Fibroblast of skin of left biceps (primary cell): ENCODE results near the gene SERPINC1.
A peak's percentile ranks its signal among the peaks of the same experiment; 100 is the strongest.
"Not testable (repeated sequence)": the region's sequence is repeated elsewhere in the genome, so short reads cannot be mapped to it uniquely, and the experiment has no call there.

Source experiments
- DNase-seq, 2 experiments: peaks; one replicate each; pipeline ENCODE4 v3.0.0-alpha.2; 2013; ENCODE audit warnings: low read depth in 2 of 2

SERPINC1 gene

DNA sequence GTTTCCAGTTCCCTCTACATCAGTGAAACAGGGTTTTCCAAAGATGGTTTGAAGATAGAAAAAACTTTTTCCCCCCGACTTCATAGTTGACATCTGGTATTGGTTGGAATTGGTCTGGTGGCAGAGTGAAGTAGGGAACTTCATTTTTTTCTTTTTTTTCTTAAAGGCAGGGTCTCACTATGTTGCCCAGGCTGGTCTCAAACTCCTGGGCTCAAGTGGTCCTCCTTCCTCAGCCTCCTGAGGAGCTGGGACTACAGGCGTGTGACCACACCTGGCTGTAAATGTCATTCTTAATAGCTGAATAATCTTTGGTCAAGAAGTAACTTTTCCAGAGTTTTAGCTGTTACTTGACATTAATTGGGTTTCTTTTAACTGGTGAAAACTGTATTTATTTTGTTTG lies 27.2 kb downstream of the SERPINC1 start:
- DNase-seq, result no peak

DNA sequence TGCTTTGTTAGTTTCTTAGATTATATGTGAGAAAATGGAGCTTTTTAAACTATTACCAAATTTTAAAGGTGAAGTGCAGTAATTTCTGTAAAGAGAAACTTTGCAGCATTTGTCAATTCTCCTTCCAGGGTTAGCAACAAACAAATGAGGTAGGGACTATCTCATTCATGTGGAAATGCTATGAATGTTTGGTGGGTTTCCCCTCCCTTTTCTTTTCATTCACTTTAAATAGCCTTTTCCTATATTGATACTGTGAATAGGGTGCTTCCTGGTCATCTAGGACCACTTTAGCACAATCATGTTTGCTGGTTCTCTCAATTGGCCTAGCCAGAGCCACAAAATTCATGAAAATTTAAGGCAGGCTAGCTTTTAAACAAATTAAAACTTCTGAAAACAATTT lies 28.4 kb downstream of the SERPINC1 start:
- DNase-seq, result no peak

DNA sequence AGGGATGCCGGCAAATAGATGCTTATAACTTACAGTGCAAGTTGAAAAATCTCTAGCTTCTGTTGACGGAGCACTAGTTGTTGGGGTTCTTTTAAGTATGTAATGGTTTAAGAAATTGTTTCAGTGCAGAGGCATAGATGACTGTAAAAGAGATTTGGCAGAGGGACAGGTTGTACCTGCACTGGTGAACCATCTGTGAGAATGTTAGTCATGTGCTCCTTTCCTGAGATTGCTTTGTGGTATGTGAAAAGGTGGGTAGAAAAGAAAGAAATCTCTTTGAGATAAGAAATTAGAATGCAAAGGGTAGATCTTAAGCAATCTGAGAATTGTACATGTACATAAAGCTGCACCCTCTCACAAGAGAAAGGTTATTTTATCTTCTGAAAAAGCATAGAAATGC lies 29.5 kb downstream of the SERPINC1 start:
- no peak for DNase-seq

DNA sequence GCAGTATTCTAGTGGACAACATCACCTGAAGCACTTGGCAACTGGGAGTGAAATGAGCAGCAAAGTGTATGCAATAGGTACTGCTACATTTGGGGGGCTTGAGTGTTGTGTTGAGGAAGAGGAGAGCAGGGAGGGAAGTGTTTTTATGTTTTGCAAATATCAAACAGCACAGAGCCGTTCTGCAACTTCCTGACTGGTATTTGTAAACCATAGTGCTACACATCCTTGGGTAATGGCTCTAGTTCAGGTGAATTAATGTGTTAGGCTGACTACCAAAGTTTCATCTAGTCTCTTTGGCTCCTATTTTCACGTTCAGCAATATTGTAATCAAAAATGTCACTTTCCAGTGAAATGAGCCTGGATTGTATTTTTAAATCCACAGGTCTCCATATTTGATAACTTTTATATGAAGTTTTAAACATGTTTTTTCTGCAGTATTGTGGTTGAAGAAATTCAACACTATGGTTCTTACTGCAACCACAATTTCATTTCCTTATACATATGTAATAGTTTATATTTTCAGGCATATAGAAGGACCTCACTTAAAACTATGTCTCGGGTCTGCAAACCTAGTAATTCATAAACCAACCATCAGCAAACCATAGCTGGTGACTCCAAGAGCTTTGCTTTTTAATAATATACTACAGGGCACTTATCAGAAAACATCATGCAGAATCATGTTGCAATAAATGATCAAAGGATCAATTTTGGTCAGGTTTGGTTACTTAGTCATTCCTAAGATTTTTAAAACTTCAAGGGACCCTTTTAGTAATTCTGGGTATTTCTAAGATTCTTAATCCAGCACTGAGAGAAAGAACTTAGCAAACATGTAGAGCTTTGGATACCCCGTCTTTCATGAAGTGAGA lies 30.1 kb downstream of the SERPINC1 start:
- no peak for DNase-seq

DNA sequence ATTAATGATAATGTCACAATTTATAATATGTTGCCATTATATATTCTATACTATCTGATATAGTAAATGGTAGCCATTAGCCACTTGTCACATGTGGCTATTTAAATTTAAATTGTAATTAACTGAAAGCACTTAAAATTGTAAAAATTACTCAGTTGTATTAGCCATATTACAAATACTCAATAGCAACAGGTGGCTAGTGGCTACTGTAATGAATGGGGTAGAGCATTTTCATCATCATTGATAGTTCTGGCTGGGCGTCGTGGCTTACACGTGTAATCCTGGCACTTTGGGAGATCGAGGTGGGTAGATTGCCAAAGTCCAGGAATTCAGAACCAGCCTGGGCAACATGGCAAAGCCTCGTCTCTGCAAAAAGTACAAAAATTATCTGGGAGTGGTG lies 32.4 kb downstream of the SERPINC1 start:
- DNase-seq, result no peak

DNA sequence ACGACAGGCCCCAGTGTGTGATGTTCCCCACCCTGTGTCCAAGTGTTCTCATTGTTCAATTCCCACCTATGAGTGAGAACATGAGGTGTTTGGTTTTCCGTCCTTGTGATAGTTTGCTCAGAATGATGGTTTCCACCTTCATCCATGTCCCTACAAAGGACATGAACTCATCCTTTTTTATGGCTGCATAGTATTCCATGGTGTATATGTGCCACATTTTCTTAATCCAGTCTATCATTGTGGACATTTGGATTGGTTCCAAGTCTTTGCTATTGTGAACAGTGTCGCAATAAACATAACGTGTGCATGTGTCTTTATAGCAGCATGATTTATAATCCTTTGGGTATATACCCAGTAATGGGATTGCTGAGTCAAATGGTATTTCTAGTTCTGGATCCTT lies 36.0 kb downstream of the SERPINC1 start:
- not testable (repeated sequence) for DNase-seq

DNA sequence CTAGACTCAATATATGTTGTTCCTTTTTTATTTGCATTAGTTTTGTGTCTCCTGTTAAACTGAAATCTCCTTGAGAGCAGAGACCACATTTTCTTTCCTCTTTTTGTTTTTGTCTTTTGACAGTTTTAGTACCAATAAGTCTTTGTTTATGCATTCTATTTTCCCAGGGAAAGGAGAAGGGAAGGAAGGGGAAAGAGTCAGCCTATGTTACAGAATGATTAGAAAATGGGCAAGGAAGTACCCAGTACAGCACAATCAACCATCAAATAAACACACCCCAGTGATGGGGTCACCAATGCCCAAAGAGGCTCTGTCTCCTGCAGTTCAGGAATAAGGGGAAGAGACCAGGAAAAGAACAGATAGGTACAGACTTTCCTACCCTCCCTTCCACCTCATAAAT lies 38.9 kb downstream of the SERPINC1 start:
- DNase-seq, result no peak

DNA sequence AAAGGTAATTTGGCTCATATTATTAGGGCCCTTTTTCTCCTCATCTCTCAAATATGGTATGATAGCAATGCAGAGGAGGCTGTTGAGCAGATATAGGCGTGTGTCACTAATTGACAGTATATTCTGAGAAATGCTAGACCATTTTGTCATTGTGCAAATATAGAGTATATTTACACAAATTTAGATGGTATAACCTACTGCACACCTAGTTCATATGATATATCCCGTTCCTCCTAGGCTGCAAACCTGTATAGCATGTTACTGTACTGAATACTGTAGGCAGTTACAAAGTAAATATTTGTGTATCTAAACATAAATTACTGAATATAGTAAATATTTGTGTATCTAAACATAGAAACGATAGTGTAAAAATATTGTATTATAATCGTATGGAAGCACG lies 40.4 kb downstream of the SERPINC1 start:
- no peak for DNase-seq

DNA sequence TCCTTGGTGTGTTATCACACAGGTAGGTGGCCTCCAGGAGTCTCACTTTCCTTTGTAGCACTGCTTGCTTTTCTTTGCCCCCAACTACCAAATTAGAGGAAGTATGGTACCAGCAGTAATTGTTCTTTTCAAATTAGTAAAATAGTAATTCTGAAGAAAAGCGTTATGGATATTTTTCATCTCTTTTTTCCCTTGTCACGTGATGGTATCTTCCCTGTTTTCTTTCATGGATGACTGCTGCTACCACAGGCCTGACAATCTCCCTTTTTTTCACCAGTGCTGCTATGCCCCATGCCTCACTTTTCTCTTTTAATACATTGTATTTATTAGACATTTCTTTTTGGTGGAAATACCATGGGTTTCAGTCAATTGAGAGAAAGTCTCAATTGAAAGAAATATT lies 45.6 kb downstream of the SERPINC1 start:
- DNase-seq, result no peak

DNA sequence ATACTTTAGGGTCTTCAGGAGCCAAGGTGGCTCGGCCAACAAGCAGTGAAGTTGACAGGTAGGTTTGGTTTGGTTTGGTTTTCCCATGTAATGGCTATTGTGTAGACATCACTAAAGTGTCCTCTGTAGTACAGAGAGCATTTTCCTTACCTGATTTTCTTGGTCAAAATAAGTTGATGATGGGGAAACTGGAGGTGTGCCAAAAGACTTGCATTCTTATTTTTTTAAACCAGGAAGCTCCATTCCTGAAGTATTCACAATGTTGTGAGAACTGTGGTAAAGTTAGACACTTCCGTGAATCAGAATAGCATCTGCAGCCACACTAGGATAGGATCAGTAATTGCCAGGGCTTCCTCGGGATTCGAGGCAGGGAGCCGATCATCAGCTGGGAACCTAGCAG lies 46.0 kb downstream of the SERPINC1 start:
- no peak for DNase-seq

DNA sequence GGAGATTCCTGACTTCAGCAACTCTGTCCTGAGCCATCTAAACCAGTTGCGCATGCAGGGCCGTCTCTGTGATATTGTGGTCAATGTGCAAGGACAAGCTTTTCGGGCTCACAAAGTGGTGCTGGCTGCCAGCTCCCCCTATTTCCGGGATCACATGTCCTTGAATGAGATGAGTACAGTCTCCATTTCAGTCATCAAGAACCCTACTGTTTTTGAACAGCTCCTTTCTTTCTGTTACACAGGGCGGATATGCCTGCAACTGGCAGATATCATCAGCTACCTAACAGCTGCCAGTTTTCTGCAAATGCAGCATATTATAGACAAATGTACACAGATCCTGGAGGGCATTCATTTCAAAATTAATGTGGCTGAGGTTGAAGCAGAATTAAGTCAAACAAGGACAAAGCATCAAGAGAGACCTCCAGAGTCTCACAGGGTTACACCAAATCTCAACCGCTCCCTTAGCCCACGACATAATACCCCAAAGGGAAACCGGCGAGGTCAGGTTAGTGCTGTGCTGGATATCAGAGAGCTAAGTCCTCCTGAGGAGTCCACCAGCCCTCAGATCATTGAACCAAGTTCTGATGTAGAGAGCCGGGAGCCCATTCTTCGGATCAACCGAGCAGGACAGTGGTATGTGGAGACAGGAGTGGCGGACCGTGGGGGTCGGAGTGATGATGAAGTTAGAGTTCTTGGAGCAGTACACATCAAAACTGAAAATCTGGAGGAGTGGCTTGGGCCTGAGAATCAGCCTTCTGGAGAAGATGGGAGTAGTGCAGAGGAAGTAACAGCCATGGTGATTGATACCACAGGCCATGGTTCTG lies 46.7 kb downstream of the SERPINC1 start:
- DNase-seq, result no peak

DNA sequence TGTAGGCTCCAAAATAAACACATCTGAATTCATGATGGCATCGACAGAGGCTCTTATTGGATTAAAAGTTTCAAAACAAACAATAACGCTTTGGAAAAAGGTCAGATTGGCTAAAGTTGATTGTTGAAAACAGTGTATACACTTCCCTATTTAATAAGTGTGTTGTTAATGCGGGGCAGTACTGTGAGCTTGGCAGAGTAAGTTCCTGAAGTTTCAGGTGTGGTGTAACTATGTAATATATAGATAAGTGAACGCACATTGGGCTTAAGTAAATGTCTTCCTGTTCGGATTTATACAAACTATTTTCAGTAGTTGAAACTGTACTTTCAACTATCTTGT lies 48.1 kb downstream of the SERPINC1 start:
- DNase-seq, result no peak

DNA sequence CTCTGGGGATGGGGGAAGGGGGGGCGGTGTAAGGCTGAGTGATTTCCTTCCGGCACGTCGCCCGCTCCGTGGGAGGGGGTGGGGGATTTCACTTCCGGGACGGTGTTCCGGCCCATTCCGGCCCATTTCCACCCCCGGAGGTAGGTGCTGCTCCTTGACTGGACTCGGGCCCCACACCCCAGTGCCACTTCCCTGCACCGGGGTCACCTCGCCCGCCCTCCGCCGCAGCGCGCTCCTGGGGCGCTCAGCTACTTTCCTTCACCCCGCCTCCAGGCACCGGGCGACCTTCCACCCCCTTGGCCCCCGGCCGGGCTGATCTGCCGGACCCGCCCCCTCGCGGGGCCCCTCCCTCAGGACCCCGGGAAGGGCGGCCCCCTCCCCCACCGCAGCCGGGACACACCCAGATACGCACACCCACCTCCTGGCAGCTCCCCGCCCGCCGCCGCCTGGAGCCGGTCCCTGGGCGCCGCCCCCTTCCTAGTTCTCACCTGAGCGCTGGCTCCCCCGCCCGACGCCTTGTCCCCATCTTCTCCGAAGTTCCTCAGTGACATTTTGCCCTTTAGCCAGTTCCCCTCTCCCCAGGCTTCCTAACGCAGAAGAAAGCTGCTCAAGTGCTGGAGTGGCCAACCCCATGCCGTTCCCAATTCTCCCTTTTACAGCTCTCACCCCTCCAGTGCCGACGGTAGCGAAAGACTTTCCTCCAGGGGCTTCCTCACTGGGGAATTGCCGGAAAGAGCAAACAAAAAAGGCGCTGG lies 48.7 kb downstream of the SERPINC1 start, which contains the start of gene ZBTB37:
TSS of gene ZBTB37 (plus strand) at position 115 of the 755 bp plus-strand sequence. CDS start 1,846 bp downstream, outside the sequence.
- peak; percentile 25 to 28 for DNase-seq

DNA sequence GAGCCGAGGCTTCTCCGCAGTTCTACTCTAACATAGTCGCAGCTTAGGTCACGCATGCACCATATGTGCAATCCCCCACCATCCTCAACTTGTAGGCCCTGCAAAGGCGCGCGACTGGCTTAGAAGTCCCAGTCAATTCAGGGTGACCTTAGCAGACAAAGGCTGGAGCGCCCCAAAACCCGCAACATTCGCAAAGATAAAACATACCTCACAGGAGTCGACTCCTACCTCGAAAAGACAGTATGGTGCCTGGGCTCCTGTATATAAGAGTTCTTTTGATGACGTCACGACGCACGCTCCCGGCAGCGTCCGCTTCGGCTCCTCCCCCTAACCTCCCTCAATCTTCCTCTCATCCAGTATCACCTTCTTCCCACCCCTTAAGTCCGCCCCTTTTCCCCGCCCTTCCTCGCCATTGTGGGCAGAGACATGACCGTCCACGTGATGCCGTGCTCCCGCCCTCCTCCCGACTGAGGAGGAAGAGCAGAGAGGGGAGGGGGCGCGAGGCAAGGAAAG lies 49.3 kb downstream of the SERPINC1 start, which contains the start of gene GAS5:
TSS of gene GAS5 (minus strand) at position 237 of the 513 bp plus-strand sequence.
- DNase-seq, result peak; percentile 99

DNA sequence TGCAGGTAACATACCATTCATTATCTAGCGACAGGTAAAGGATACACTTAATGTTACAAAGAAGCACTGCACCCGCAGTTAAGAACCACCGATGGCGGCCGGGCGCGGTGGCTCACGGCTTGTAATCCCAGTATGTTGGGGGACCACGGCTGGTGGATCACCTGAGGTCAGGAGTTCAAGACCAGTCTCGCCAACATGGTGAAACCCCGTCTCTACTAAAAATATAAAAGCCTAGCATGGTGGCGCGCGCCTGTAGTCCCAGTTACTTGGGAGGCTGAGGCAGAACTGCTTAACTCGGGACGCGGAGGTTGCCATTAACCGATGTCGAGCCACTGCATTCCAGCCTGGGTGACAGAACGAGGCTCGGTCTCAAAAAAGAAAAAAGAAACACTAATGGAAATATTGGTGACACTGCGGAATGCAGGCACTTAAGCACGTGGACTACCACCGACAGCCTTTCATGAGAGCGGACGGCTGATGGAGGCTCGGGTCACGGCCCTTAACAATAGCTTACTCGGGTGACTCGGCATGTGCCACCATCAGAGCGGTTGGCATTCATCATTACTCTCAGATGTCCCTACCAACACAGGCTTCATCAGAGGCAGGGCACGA lies 49.9 kb downstream of the SERPINC1 start:
- no peak for DNase-seq

DNA sequence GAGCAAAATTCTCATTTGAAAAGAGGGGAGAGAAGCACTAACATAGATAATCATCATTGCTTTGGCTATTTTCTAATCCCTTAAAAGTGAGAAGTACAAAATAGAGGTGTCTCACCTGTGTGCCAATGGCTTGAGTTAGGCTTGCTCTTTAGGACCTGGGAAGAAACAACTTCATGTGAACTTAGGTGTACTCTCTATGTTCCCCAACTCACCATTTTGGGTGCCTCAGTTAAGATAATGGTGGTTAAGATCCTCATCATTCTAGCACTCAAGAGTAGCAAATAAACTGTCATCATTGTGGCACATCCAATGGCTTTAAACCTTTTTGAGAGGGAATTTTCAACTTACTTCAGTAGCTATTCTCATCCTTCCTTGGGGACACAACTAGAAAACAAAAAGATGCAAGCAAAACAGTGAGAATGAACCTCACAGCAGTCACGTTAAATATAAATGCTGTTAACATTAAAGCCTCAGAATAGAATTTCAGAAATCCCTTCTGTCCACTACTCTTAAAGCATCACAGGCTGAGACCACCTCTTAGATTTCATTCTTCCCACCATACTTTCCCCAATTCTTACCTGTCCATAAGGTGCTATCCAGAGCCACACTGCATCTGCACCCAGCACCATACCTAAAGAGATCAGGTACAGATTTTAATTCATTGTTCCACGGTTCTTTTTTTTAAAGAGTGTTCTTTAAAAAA lies 50.6 kb downstream of the SERPINC1 start:
- DNase-seq, result no peak

DNA sequence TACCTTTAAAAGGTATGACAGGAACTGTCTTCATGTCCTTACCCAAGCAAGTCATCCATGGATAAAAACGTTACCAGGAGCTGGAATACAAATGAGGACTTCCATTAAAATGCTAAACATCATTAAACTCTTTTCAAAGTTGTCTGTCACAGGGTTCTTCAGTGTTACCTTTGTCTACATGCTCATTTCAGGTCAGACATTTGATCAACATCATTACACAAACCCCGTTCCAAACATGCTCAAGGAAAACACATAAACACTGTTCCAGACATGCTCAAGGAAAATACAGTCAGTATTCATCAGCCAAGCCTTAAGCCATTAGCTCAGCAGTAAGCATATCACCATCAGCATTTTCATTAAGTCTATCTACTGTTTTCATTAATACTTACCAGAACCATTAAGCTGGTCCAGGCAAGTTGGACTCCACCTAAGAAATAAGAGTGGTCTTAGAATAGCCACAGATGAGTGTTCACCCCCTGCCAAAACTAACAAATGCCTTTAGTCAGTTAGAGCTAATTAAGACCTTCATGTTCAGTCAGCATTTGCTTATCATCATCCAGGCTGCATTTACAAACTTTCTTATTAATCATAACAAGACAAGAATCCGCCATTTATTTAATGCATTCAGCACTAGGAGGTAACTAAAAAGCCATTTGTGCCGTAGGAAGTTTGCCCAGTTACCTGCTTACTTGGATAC lies 51.5 kb downstream of the SERPINC1 start:
- no peak for DNase-seq

DNA sequence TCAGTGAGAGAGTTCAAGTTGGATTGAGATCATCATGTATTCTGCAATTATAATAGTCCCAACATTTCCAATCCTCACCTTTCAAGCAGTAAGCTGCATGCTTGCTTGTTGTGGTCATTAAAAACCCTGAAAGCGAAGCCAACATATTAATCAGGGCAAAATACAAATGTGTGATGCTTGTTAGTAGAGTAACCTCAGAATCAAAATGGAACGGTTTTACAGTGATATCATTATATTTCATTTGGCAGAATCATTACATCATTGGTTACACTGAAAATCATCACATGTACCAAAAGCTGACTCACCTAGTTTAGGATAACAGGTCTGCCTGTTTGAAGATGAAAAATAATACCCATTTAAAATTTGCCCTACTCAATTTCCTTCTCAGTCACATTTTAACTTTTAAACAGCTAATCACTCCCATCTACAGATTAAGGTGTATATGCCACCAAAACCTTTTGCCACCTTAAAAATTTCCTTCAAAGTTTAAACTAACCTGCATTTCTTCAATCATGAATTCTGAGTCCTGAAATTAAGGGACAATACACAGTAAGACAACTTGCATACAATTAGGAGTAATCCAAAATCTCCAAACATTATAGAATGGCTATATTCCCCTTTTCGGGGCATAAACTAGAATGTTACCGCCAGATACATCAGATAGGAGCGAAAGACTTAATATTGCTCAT lies 52.8 kb downstream of the SERPINC1 start:
- DNase-seq, result no peak
